Progenitor cell of endocrine pancreas (in vitro differentiated cells): ENCODE data around the gene GATA6. TPM values are rescaled to one million over a fixed set of nuclear protein-coding genes. Genes with fewer than 3 reads are reported as not detected.

Experiments used
- DNase-seq: peaks from one replicate; pipeline ENCODE4 v3.0.0; 2021; ENCODE audit warnings: low spot score; ENCODE audit not compliant: unreplicated experiment
- H3K27ac Mint-ChIP-seq: 2 replicates; pipeline ENCODE4 v1.8.0; 2021; ENCODE audit warnings: mild to moderate bottlenecking, moderate library complexity, mixed read lengths
- H3K27me3 Mint-ChIP-seq: 2 replicates; pipeline ENCODE4 v1.8.0; 2021; ENCODE audit warnings: mixed read lengths
- H3K36me3 Mint-ChIP-seq: 2 replicates; pipeline ENCODE4 v1.8.0; 2022; ENCODE audit warnings: mixed read lengths; ENCODE audit not compliant: insufficient read depth
- H3K4me1 Mint-ChIP-seq: 2 replicates; pipeline ENCODE4 v1.8.0; 2021; ENCODE audit warnings: low read depth, mixed read lengths
- H3K4me3 Mint-ChIP-seq: 2 replicates; pipeline ENCODE4 v1.8.0; 2021; ENCODE audit warnings: low read depth, mild to moderate bottlenecking, moderate library complexity, mixed read lengths
- H3K9me3 Mint-ChIP-seq: 2 replicates; pipeline ENCODE4 v1.8.0; 2021; ENCODE audit warnings: low read depth, mixed read lengths
- total RNA-seq: library from RNA; stranded (reverse); gene quantifications from 2 replicates; pipeline ENCODE4 v1.2.1, GENCODE V29; 2021
- TF ChIP-seq, protein P1 (sequence below): fragments of 200-600 bp; sonication (generic); IDR thresholded peaks from one replicate; pipeline ENCODE4 v1.5.0; 2021; ENCODE audit warnings: antibody characterized with exemption, mild to moderate bottlenecking; ENCODE audit not compliant: unreplicated experiment

GATA6 gene
- total RNA-seq, 1 donor from 2014 or later: 112 TPM

DNA sequence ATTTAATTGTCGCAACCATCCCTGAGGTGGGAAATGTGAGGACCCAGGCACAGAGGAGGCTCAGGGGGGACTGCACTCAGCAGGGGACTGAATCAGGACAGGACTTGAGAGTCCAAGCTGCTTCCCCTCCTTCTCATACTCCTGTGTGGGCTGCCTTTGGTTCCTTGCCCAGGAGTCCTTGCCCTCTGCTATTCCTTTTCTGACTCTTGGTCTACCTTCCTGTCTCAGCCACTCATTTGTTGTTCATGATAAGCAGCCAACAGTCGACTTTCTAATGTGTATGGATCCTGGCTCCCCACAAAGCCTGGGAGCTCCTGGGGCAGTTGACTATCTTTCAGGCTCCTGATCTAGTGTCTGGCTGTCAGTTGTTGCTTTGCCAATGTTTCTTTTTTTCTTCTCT is 28.3 kb downstream of the GATA6 start:
- H3K27ac Mint-ChIP-seq: peak overlapping the region; percentile 64
- H3K4me1 Mint-ChIP-seq: peaks cover 42% of the 10 kb centered on the region
- no peak for DNase-seq
- no peaks in the 10 kb centered on the region for H3K27me3 Mint-ChIP-seq
- no peaks in the 10 kb centered on the region for H3K9me3 Mint-ChIP-seq
- no peak overlapping the region for H3K4me3 Mint-ChIP-seq
- TF ChIP-seq, protein P1, sequence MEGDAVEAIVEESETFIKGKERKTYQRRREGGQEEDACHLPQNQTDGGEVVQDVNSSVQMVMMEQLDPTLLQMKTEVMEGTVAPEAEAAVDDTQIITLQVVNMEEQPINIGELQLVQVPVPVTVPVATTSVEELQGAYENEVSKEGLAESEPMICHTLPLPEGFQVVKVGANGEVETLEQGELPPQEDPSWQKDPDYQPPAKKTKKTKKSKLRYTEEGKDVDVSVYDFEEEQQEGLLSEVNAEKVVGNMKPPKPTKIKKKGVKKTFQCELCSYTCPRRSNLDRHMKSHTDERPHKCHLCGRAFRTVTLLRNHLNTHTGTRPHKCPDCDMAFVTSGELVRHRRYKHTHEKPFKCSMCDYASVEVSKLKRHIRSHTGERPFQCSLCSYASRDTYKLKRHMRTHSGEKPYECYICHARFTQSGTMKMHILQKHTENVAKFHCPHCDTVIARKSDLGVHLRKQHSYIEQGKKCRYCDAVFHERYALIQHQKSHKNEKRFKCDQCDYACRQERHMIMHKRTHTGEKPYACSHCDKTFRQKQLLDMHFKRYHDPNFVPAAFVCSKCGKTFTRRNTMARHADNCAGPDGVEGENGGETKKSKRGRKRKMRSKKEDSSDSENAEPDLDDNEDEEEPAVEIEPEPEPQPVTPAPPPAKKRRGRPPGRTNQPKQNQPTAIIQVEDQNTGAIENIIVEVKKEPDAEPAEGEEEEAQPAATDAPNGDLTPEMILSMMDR: no peak
- peaks cover 43% of the 10 kb centered on the region for H3K36me3 Mint-ChIP-seq

DNA sequence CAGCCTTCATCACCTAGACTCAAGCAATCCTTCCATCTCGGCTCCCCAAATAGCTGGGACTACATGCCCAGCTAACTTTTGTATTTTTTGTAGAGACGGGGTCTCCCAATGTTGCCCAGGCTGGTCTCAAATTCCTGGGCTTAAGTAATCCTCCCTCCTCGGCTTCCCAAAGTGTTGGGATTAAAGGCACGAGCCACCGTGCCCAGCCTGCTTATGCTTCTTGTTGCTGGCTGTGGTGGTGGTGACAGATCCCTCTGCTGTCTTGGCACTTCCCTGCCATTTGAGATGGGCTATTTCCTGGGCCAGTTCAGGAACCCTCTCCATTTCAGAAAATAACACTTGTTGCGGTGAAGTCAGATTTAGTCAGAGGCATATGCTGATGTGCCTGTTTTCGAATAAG is 28.8 kb downstream of the GATA6 start:
- Mint-ChIP-seq H3K9me3 (no peaks in the 10 kb centered on the region), H3K4me1 (peaks cover 39% of the 10 kb centered on the region), H3K36me3 (peaks cover 44% of the 10 kb centered on the region), H3K27ac (peak overlapping the region; percentile 64), H3K27me3 (no peaks in the 10 kb centered on the region), H3K4me3 (no peak overlapping the region)
- TF ChIP-seq, protein P1: no peak
- DNase-seq: no peak

DNA sequence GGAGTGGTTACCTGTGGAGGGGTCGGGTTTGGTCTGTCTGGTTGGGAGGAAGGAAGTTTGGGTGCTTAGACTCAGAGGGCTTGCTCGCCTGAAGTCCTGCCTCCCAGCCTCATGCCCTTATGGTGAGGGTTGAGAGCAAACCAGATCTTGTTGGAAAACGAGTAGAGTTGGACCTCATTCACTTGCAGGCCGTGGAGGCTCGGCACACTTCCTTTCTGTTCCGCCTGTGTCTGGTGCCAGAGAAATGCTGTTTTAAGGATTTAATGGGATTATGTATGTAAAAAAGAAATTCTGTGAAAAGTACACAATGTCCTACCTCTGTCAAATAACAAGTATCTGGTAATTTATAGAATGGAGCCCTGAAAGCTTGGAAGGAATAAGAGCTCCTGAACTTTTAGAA is 29.6 kb downstream of the GATA6 start:
- no peak for DNase-seq
- H3K36me3 Mint-ChIP-seq: peaks cover 49% of the 10 kb centered on the region
- H3K4me1 Mint-ChIP-seq: peaks cover 35% of the 10 kb centered on the region
- H3K9me3 Mint-ChIP-seq: no peaks in the 10 kb centered on the region
- no peaks in the 10 kb centered on the region for H3K27me3 Mint-ChIP-seq
- H3K4me3 Mint-ChIP-seq: no peak overlapping the region
- peak overlapping the region; percentile 73 for H3K27ac Mint-ChIP-seq
- TF ChIP-seq, protein P1: no peak

DNA sequence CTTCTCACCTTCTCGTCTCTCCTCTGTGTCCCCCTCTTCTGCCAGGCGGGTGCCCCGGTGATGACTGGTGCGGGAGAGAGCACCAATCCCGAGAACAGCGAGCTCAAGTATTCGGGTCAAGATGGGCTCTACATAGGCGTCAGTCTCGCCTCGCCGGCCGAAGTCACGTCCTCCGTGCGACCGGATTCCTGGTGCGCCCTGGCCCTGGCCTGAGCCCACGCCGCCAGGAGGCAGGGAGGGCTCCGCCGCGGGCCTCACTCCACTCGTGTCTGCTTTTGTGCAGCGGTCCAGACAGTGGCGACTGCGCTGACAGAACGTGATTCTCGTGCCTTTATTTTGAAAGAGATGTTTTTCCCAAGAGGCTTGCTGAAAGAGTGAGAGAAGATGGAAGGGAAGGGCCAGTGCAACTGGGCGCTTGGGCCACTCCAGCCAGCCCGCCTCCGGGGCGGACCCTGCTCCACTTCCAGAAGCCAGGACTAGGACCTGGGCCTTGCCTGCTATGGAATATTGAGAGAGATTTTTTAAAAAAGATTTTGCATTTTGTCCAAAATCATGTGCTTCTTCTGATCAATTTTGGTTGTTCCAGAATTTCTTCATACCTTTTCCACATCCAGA is 31.3 kb downstream of the GATA6 start:
- H3K27me3 Mint-ChIP-seq: no peaks in the 10 kb centered on the region
- H3K4me1 Mint-ChIP-seq: peaks cover 25% of the 10 kb centered on the region
- H3K9me3 Mint-ChIP-seq: no peaks in the 10 kb centered on the region
- peak overlapping the region; percentile 67 for H3K27ac Mint-ChIP-seq
- no peak for DNase-seq
- no peak overlapping the region for H3K4me3 Mint-ChIP-seq
- H3K36me3 Mint-ChIP-seq: peaks cover 40% of the 10 kb centered on the region
- TF ChIP-seq, protein P1: no peak

DNA sequence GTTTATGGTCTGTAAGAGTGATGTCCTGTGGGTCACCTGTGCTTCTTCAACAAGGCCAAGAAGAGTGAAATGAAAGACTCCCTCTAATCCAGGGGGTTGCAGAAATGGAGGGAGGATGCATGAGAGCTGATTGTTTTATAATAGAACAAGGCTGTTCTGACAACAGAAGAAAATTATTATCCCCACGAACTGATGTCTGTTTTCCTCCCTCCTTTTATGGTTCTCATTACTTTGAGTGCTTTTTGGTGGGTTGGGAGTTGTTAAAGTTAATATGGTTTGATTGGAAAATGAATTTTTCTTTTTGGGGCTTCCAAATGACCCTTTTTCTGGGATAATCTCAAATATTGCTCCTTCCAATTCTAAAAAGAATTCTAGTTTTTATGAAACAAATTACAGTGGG is 33.6 kb downstream of the GATA6 start:
- DNase-seq: no peak
- Mint-ChIP-seq H3K4me3 (no peak overlapping the region), H3K27me3 (no peaks in the 10 kb centered on the region), H3K27ac (peak overlapping the region; percentile 62), H3K36me3 (peaks cover 37% of the 10 kb centered on the region), H3K9me3 (no peaks in the 10 kb centered on the region), H3K4me1 (peaks cover 20% of the 10 kb centered on the region)
- TF ChIP-seq, protein P1: no peak
